GM12891 (cell line): ENCODE results near the gene PTPRT.

Experiments used
- DNase-seq: peaks from one replicate; pipeline ENCODE4 v3.0.0; 2011; ENCODE audit warnings: low spot score; ENCODE audit not compliant: insufficient read length
- FAIRE-seq: peaks from 2 replicates; lab custom pipeline; 2011; peaks lifted over from hg19 to GRCh38; lab: Jason Lieb, UNC
- PAX5 ChIP-seq: IDR thresholded peaks from 2 replicates; pipeline ENCODE4 v1.6.1; 2011; ENCODE audit warnings: low read length, moderate library complexity, mild to moderate bottlenecking; ENCODE audit not compliant: insufficient read depth, severe bottlenecking
- POLR2A ChIP-seq: IDR thresholded peaks from 2 replicates; pipeline ENCODE4 v1.6.1; 2011; ENCODE audit warnings: low read depth, low read length, control low read depth
- POLR2AphosphoS5 ChIP-seq: IDR thresholded peaks from 2 replicates; pipeline ENCODE4 v1.6.1; 2011; ENCODE audit warnings: low read depth, low read length, control low read depth
- POU2F2 ChIP-seq: IDR thresholded peaks from 2 replicates; pipeline ENCODE4 v1.6.1; 2011; ENCODE audit warnings: low read depth, mild to moderate bottlenecking, control low read depth, low read length, moderate library complexity
- SPI1 ChIP-seq: IDR thresholded peaks from 2 replicates; pipeline ENCODE4 v1.6.1; 2011; ENCODE audit warnings: low read depth, low read length, control low read depth
- TAF1 ChIP-seq: IDR thresholded peaks from 2 replicates; pipeline ENCODE4 v1.6.1; 2011; ENCODE audit warnings: low read depth, low read length, control low read depth

PTPRT gene

DNA sequence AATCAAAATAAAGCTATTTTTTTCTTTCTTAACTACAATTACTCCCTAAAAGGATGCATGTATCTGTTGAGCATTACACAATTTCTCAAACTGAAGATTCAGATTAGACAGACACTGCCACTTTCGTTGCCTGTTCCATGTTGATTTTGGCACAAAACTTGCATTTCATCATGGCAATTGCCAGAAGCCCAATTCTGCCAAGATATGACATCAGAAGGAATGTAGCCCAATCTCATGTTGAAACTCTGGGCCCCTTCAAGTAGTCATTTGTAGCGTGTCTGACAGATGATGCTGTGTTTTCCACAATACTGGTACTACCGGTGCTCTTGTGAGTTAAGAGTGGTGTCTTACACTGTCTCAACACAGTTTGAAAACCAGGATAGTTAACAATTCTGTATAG lies 705.4 kb downstream of the PTPRT start:
- no peak for FAIRE-seq
- DNase-seq: no peak
- TF ChIP-seq PAX5 (no peak), POLR2A (no peak), SPI1 (no peak), POU2F2 (no peak), POLR2AphosphoS5 (no peak), TAF1 (no peak)

- no peak for DNase-seq
- no peak for FAIRE-seq
- TF ChIP-seq PAX5: no peak
- no peak for TF ChIP-seq POLR2A
- TF ChIP-seq POLR2AphosphoS5: no peak
- no peak for TF ChIP-seq TAF1
- TF ChIP-seq SPI1: no peak
- TF ChIP-seq POU2F2: no peak
Observed at GRCh38 chr20:42483730-42484303, 705.9 kb downstream of the PTPRT start.

- DNase-seq (no peak), FAIRE-seq (no peak)
- TF ChIP-seq SPI1: no peak
- no peak for TF ChIP-seq POU2F2
- no peak for TF ChIP-seq POLR2A
- no peak for TF ChIP-seq POLR2AphosphoS5
- TF ChIP-seq PAX5: no peak
- no peak for TF ChIP-seq TAF1
Observed at GRCh38 chr20:42482808-42483207, 706.9 kb downstream of the PTPRT start.

GRCh38 chr20:42475773-42476172 lies 713.9 kb downstream of the PTPRT start:
- FAIRE-seq (no peak), DNase-seq (no peak)
- TF ChIP-seq TAF1 (no peak), POLR2AphosphoS5 (no peak), POU2F2 (no peak), SPI1 (no peak), POLR2A (no peak), PAX5 (no peak)

DNA sequence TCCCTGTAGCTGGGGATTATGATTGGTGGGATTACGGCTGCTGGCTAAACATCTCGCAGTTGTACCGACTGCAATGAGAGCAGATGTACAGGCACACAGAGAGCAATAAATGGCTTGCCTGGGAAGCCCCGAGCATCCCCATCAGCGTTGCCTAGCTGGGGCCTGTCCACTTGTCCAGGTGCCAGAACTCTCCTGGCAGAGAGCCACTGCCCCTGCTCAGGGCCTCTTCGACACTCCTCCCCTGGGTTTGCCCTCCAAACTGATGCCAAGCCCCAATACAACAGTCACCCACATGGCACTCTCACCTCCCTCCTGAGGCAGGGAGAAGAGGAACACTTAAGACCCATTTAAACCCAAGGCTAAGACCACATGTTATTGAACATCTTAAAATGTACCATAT lies 715.1 kb downstream of the PTPRT start:
- DNase-seq: no peak
- FAIRE-seq: no peak
- TF ChIP-seq POLR2AphosphoS5: no peak
- TF ChIP-seq POU2F2: no peak
- no peak for TF ChIP-seq SPI1
- no peak for TF ChIP-seq POLR2A
- no peak for TF ChIP-seq TAF1
- no peak for TF ChIP-seq PAX5

GRCh38 chr20:42472198-42472597 lies 717.5 kb downstream of the PTPRT start:
- no peak for DNase-seq
- FAIRE-seq: no peak
- TF ChIP-seq TAF1 (no peak), POU2F2 (no peak), PAX5 (no peak), POLR2A (no peak), POLR2AphosphoS5 (no peak), SPI1 (no peak)

- TF ChIP-seq PAX5 (no peak), SPI1 (peak; percentile 97)
- DNase-seq: no peak
- no peak for FAIRE-seq
Observed at GRCh38 chr20:42461965-42462593, 727.6 kb downstream of the PTPRT start.

DNA sequence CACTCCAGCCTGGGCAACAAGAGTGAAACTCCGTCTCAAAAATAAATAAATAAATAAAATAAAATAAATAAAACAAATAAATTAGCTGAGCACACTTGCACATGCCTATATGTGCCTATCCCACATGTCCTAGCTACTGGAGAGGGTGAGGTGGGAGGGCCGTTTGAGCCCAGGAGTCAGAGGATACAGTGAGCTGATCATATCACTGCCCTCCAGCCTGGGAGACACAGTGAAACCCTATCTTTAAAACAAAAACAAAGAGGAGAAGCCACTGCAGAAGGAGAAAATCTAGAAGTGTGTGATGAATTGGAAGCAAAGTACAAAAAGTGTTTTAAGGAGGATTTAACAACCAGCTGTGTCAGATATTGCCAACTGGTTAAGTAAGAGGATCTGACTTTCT lies 728.4 kb downstream of the PTPRT start:
- no peak for FAIRE-seq
- DNase-seq: no peak
- TF ChIP-seq POLR2A (no peak), SPI1 (no peak), TAF1 (no peak), POLR2AphosphoS5 (no peak), POU2F2 (no peak), PAX5 (no peak)

GRCh38 chr20:42447270-42447669 lies 742.4 kb downstream of the PTPRT start:
- FAIRE-seq: no peak
- TF ChIP-seq SPI1 (no peak), TAF1 (no peak), POLR2AphosphoS5 (no peak), POLR2A (no peak), POU2F2 (no peak), PAX5 (no peak)
- DNase-seq: no peak
